GM18861 (cell line): ENCODE results near the gene CIBAR2.

Source experiments
- ATAC-seq: cut with Tn5 transposase; IDR thresholded peaks from one replicate; pipeline ENCODE4 v1.9.1; 2021; ENCODE audit not compliant: unreplicated experiment

CIBAR2 gene

GRCh38 chr16:85103114-85104079, 8.9 kb downstream of the CIBAR2 start:
- ATAC-seq: no peak

GRCh38 chr16:85101956-85102630, 10.2 kb downstream of the CIBAR2 start:
- ATAC-seq: no peak

GRCh38 chr16:85100265-85100664, 12.0 kb downstream of the CIBAR2 start:
- ATAC-seq: no peak

GRCh38 chr16:85098565-85098964, 13.7 kb downstream of the CIBAR2 start:
- ATAC-seq: no peak

GRCh38 chr16:85096921-85097320, 15.4 kb downstream of the CIBAR2 start:
- ATAC-seq: no peak

- ATAC-seq: no peak
Measured at GRCh38 chr16:85094812-85095211, 17.5 kb downstream of the CIBAR2 start.

- no peak for ATAC-seq
Measured at GRCh38 chr16:85094176-85094805, 18.0 kb downstream of the CIBAR2 start.

GRCh38 chr16:85093705-85094104, 18.6 kb downstream of the CIBAR2 start:
- ATAC-seq: no peak

GRCh38 chr16:85092851-85093250, 19.4 kb downstream of the CIBAR2 start:
- no peak for ATAC-seq

- no peak for ATAC-seq
Measured at GRCh38 chr16:85092309-85092708, 20.0 kb downstream of the CIBAR2 start.

- ATAC-seq: no peak
Measured at GRCh38 chr16:85091522-85091910, 20.8 kb downstream of the CIBAR2 start.

GRCh38 chr16:85090873-85091521, 21.3 kb downstream of the CIBAR2 start:
- ATAC-seq: no peak

- no peak for ATAC-seq
Measured at GRCh38 chr16:85090181-85090580, 22.1 kb downstream of the CIBAR2 start.

- ATAC-seq: no peak
Measured at GRCh38 chr16:85089525-85089924, 22.7 kb downstream of the CIBAR2 start.

- ATAC-seq: no peak
Measured at GRCh38 chr16:85088570-85089199, 23.6 kb downstream of the CIBAR2 start.

- no peak for ATAC-seq
Measured at GRCh38 chr16:85087899-85088569, 24.2 kb downstream of the CIBAR2 start.

GRCh38 chr16:85086347-85087291, 25.7 kb downstream of the CIBAR2 start:
- no peak for ATAC-seq

- no peak for ATAC-seq
Measured at GRCh38 chr16:85085721-85086120, 26.6 kb downstream of the CIBAR2 start.
